Smooth muscle cell (in vitro differentiated cells): ENCODE results near the gene VTI1A. TPM values are rescaled to one million over a fixed set of nuclear protein-coding genes. Genes with fewer than 3 reads are reported as not detected.
A peak's percentile ranks its signal among the peaks of the same experiment; 100 is the strongest.

Experiments
- DNase-seq: peaks from one replicate; lab custom pipeline; 2025; ENCODE audit not compliant: unreplicated experiment; lab: John Stamatoyannopoulos, UW
- H2AFZ ChIP-seq: fragments of 200-600 bp; sonication (generic); 2 replicates; pipeline ENCODE4 v1.6.0; 2016; ENCODE audit warnings: antibody characterized with exemption, low read depth, mild to moderate bottlenecking
- H3F3A ChIP-seq: fragments of 200-600 bp; sonication (generic); 2 replicates; pipeline ENCODE4 v1.6.0; 2017; ENCODE audit warnings: antibody characterized with exemption, low read depth
- H3K27ac ChIP-seq: fragments of 200-600 bp; sonication (generic); 2 replicates; pipeline ENCODE4 v1.5.1; 2016; ENCODE audit warnings: low read depth, mild to moderate bottlenecking
- H3K27me3 ChIP-seq: fragments of 200-600 bp; sonication (generic); 2 replicates; pipeline ENCODE4 v1.6.1; 2016; ENCODE audit warnings: low read depth, mild to moderate bottlenecking
- H3K36me3 ChIP-seq: fragments of 200-600 bp; sonication (generic); 2 replicates; pipeline ENCODE4 v1.5.1; 2016; ENCODE audit warnings: low read depth
- H3K4me1 ChIP-seq: fragments of 200-600 bp; sonication (generic); 2 replicates; pipeline ENCODE4 v1.5.1; 2016; ENCODE audit warnings: low read depth
- H3K4me2 ChIP-seq: fragments of 200-600 bp; sonication (generic); 2 replicates; pipeline ENCODE4 v1.6.0; 2016; ENCODE audit warnings: mild to moderate bottlenecking
- H3K4me3 ChIP-seq: fragments of 200-600 bp; sonication (generic); 2 replicates; pipeline ENCODE4 v1.5.1; 2016; ENCODE audit warnings: mild to moderate bottlenecking
- H3K79me2 ChIP-seq: fragments of 200-600 bp; sonication (generic); 2 replicates; pipeline ENCODE4 v1.6.0; 2016; ENCODE audit warnings: low read depth, mild to moderate bottlenecking
- H3K9ac ChIP-seq: fragments of 200-600 bp; sonication (generic); 2 replicates; pipeline ENCODE4 v1.6.0; 2016; ENCODE audit warnings: low read depth
- H3K9me3 ChIP-seq: fragments of 200-600 bp; sonication (generic); replicated peaks from 2 replicates; pipeline ENCODE4 v1.5.1; 2016; ENCODE audit warnings: low read depth
- H4K20me1 ChIP-seq: fragments of 200-600 bp; sonication (generic); 2 replicates; pipeline ENCODE4 v1.6.0; 2016; ENCODE audit warnings: low read depth
- CTCF ChIP-seq: fragments of 200-600 bp; sonication (generic); IDR thresholded peaks from 2 replicates; pipeline ENCODE4 v1.5.1; 2017; ENCODE audit warnings: borderline replicate concordance, mild to moderate bottlenecking, antibody characterized with exemption; ENCODE audit not compliant: insufficient read depth, poor library complexity, severe bottlenecking
- WGBS: methylation state at CpG from one replicate; pipeline ENCODE4 v1.1.7; 2016; ENCODE audit warnings: low lambda C conversion rate; 5-methylcytosine and 5-hydroxymethylcytosine counted together
- polyA plus RNA-seq: library from polyadenylated mRNA; unstranded; fragments of >200 nt; fragmentation: Nextera tagmentation; extraction: Ambion mirVana; gene quantifications from 2 replicates; pipeline ENCODE4 v1.2.1, GENCODE V29; 2016
- total RNA-seq: library from RNA; depleted of rRNA; stranded (reverse); fragments of >200 nt; gene quantifications from 2 replicates; pipeline ENCODE4 v1.2.3, GENCODE V29; 2014

VTI1A gene
- total and polyA plus RNA-seq, 2 experiments from 2014 or later: 14.0 to 21.8 TPM

- Histone ChIP-seq H4K20me1 (peaks cover 22% of the 10 kb centered on the region), H3F3A (no peaks in the 10 kb centered on the region), H3K9ac (no peak overlapping the region), H3K9me3 (no peaks in the 10 kb centered on the region), H3K4me2 (peak overlapping the region; percentile 48), H3K4me1 (peaks cover 45% of the 10 kb centered on the region), H3K27me3 (no peaks in the 10 kb centered on the region), H3K36me3 (no peaks in the 10 kb centered on the region), H2AFZ (no peak overlapping the region), H3K27ac (no peak overlapping the region), H3K4me3 (no peak overlapping the region), H3K79me2 (no peaks in the 10 kb centered on the region)
- TF ChIP-seq CTCF: no peak
- DNase-seq: no peak
Measured at GRCh38 chr10:112524641-112525040, 77.6 kb downstream of the VTI1A start.

GRCh38 chr10:112525200-112525599 lies 78.2 kb downstream of the VTI1A start:
- H3K4me2 ChIP-seq: peak overlapping the region; percentile 48
- TF ChIP-seq CTCF: no peak

GRCh38 chr10:112526139-112526538 lies 79.1 kb downstream of the VTI1A start:
- WGBS: 32% methylated on average over 3 of the region's 3 CpGs
- no peaks in the 10 kb centered on the region for H3K9me3 ChIP-seq
- no peaks in the 10 kb centered on the region for H3K36me3 ChIP-seq
- peaks cover 48% of the 10 kb centered on the region for H3K4me1 ChIP-seq
- H3K4me2 ChIP-seq: peak overlapping the region; percentile 51
- no peak overlapping the region for H2AFZ ChIP-seq
- no peaks in the 10 kb centered on the region for H3K27me3 ChIP-seq
- H3K27ac ChIP-seq: peak overlapping the region; percentile 42
- no peaks in the 10 kb centered on the region for H3K79me2 ChIP-seq
- H3K4me3 ChIP-seq: no peak overlapping the region
- no peak for TF ChIP-seq CTCF
- H3F3A ChIP-seq: no peaks in the 10 kb centered on the region
- no peak for DNase-seq
- no peak overlapping the region for H3K9ac ChIP-seq
- H4K20me1 ChIP-seq: peaks cover 22% of the 10 kb centered on the region

More at GRCh38 chr10:112525200-112525599, 78.2 kb downstream of the VTI1A start:
- H3K27me3 ChIP-seq: no peaks in the 10 kb centered on the region
- no peaks in the 10 kb centered on the region for H3F3A ChIP-seq
- H3K4me1 ChIP-seq: peaks cover 45% of the 10 kb centered on the region
- DNase-seq: no peak
- H3K9me3 ChIP-seq: no peaks in the 10 kb centered on the region
- H3K79me2 ChIP-seq: no peaks in the 10 kb centered on the region
- H4K20me1 ChIP-seq: peaks cover 22% of the 10 kb centered on the region
- H2AFZ ChIP-seq: no peak overlapping the region
- no peak overlapping the region for H3K27ac ChIP-seq
- WGBS: 71% methylated on average over 3 of the region's 3 CpGs
- H3K36me3 ChIP-seq: no peaks in the 10 kb centered on the region
- no peak overlapping the region for H3K9ac ChIP-seq
- H3K4me3 ChIP-seq: no peak overlapping the region

- no peak overlapping the region for H3K9ac ChIP-seq
- H4K20me1 ChIP-seq: peaks cover 22% of the 10 kb centered on the region
- no peaks in the 10 kb centered on the region for H3F3A ChIP-seq
- no peaks in the 10 kb centered on the region for H3K79me2 ChIP-seq
- TF ChIP-seq CTCF: no peak
- H3K27ac ChIP-seq: no peak overlapping the region
- no peak overlapping the region for H2AFZ ChIP-seq
- H3K4me2 ChIP-seq: no peak overlapping the region
- WGBS: 68% methylated on average over 10 of the region's 10 CpGs
- H3K36me3 ChIP-seq: no peaks in the 10 kb centered on the region
- DNase-seq: no peak
- no peaks in the 10 kb centered on the region for H3K9me3 ChIP-seq
- no peaks in the 10 kb centered on the region for H3K27me3 ChIP-seq
- H3K4me1 ChIP-seq: peaks cover 52% of the 10 kb centered on the region
- no peak overlapping the region for H3K4me3 ChIP-seq
Measured at GRCh38 chr10:112526906-112527305, 79.9 kb downstream of the VTI1A start.
